SK-N-SH treated with all-trans-retinoic acid at 6 μM for 48 hours (cell line): ENCODE measurements around the gene KCTD10.

Experiments used
- CSDC2 ChIP-seq: fragments of 250-450 bp; sonication (Bioruptor Pico); IDR thresholded peaks from 2 replicates; pipeline ENCODE4 v1.5.0; 2020; ENCODE audit warnings: mild to moderate bottlenecking, moderate library complexity
- OSR1 ChIP-seq: fragments of 250-450 bp; sonication (Bioruptor Pico); IDR thresholded peaks from 2 replicates; pipeline ENCODE4 v1.8.0; 2022; ENCODE audit warnings: moderate library complexity, mild to moderate bottlenecking, inconsistent platforms
- TF ChIP-seq, protein P1 (sequence below): fragments of 250-450 bp; sonication (Bioruptor Pico); IDR thresholded peaks from 2 replicates; pipeline ENCODE4 v1.5.0; 2020; ENCODE audit warnings: mild to moderate bottlenecking, moderate library complexity

GRCh38 chr12:109489955-109490565 is 13.0 kb upstream of the KCTD10 start:
- TF ChIP-seq OSR1 (CRISPR knock-in tag) (no peak), CSDC2 (CRISPR knock-in tag) (no peak)
- TF ChIP-seq, protein P1, sequence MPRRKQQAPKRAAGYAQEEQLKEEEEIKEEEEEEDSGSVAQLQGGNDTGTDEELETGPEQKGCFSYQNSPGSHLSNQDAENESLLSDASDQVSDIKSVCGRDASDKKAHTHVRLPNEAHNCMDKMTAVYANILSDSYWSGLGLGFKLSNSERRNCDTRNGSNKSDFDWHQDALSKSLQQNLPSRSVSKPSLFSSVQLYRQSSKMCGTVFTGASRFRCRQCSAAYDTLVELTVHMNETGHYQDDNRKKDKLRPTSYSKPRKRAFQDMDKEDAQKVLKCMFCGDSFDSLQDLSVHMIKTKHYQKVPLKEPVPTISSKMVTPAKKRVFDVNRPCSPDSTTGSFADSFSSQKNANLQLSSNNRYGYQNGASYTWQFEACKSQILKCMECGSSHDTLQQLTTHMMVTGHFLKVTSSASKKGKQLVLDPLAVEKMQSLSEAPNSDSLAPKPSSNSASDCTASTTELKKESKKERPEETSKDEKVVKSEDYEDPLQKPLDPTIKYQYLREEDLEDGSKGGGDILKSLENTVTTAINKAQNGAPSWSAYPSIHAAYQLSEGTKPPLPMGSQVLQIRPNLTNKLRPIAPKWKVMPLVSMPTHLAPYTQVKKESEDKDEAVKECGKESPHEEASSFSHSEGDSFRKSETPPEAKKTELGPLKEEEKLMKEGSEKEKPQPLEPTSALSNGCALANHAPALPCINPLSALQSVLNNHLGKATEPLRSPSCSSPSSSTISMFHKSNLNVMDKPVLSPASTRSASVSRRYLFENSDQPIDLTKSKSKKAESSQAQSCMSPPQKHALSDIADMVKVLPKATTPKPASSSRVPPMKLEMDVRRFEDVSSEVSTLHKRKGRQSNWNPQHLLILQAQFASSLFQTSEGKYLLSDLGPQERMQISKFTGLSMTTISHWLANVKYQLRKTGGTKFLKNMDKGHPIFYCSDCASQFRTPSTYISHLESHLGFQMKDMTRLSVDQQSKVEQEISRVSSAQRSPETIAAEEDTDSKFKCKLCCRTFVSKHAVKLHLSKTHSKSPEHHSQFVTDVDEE (CRISPR knock-in tag), result no peak
